Loucy (cell line): ENCODE data around the gene SC5D.

Experiments
- H2AFZ ChIP-seq: fragments of 200-600 bp; sonication (generic); 2 replicates; pipeline ENCODE4 v1.6.0; 2016; ENCODE audit warnings: antibody characterized with exemption, mild to moderate bottlenecking, low read length, moderate library complexity
- H3F3A ChIP-seq: fragments of 200-600 bp; 2 replicates; pipeline ENCODE4 v1.6.0; 2016; ENCODE audit warnings: antibody characterized with exemption, low read depth, mild to moderate bottlenecking
- H3K27me3 ChIP-seq: fragments of 200-600 bp; sonication (generic); 2 replicates; pipeline ENCODE4 v1.6.1; 2014; ENCODE audit warnings: low read length, mild to moderate bottlenecking; ENCODE audit not compliant: insufficient read depth, poor library complexity, severe bottlenecking
- H3K36me3 ChIP-seq: fragments of 200-600 bp; sonication (generic); 2 replicates; pipeline ENCODE4 v1.6.1; 2016; ENCODE audit warnings: low read length; ENCODE audit not compliant: insufficient read depth
- H3K4me1 ChIP-seq: fragments of 200-600 bp; sonication (generic); 2 replicates; pipeline ENCODE4 v1.5.1; 2014; ENCODE audit warnings: low read length, mild to moderate bottlenecking; ENCODE audit not compliant: insufficient read depth, poor library complexity, severe bottlenecking
- H3K4me2 ChIP-seq: fragments of 200-600 bp; sonication (generic); 2 replicates; pipeline ENCODE4 v1.6.0; 2014; ENCODE audit warnings: antibody characterized with exemption, low read length, low read depth, mild to moderate bottlenecking; ENCODE audit not compliant: poor library complexity, severe bottlenecking
- H3K4me3 ChIP-seq: fragments of 200-600 bp; sonication (generic); 2 replicates; pipeline ENCODE4 v1.5.1; 2014; ENCODE audit warnings: low read length, mild to moderate bottlenecking, mixed read lengths; ENCODE audit not compliant: poor library complexity, severe bottlenecking
- H3K79me2 ChIP-seq: fragments of 200-600 bp; sonication (generic); 2 replicates; pipeline ENCODE4 v1.6.1; 2014; ENCODE audit warnings: low read length; ENCODE audit not compliant: insufficient read depth
- H3K9ac ChIP-seq: fragments of 200-600 bp; sonication (generic); 2 replicates; pipeline ENCODE4 v1.6.0; 2014; ENCODE audit warnings: mild to moderate bottlenecking, low read depth, low read length, moderate library complexity; ENCODE audit not compliant: poor library complexity, severe bottlenecking
- H3K9me2 ChIP-seq: fragments of 200-600 bp; sonication (generic); replicated peaks from 2 replicates; pipeline ENCODE4 v1.6.1; 2016; ENCODE audit warnings: low read depth, low read length, mixed read lengths
- H3K9me3 ChIP-seq: fragments of 200-600 bp; sonication (generic); 2 replicates; pipeline ENCODE4 v1.6.1; 2014; ENCODE audit warnings: mild to moderate bottlenecking, antibody characterized with exemption, low read length, low read depth; ENCODE audit not compliant: insufficient read depth
- H4K20me1 ChIP-seq: fragments of 200-600 bp; sonication (generic); 2 replicates; pipeline ENCODE4 v1.6.0; 2014; ENCODE audit warnings: antibody characterized with exemption, low read length, mild to moderate bottlenecking; ENCODE audit not compliant: insufficient read depth, poor library complexity, severe bottlenecking
- CTCF ChIP-seq: fragments of 200-600 bp; sonication (generic); conservative IDR thresholded peaks from 2 replicates; pipeline ENCODE4 v1.5.1; 2014; ENCODE audit warnings: mild to moderate bottlenecking, antibody characterized with exemption, low read length
- EZH2phosphoT487 ChIP-seq: fragments of 200-600 bp; IDR thresholded peaks from 2 replicates; pipeline ENCODE4 v1.6.1; 2018; ENCODE audit warnings: antibody characterized with exemption, mild to moderate bottlenecking, moderate library complexity, borderline replicate concordance

The SC5D gene

GRCh38 chr11:121255473-121256125 lies 37.0 kb upstream of the SC5D start:
- Histone ChIP-seq H3K79me2 (no peaks in the 10 kb centered on the region), H3K4me3 (no peak overlapping the region), H3F3A (no peaks in the 10 kb centered on the region), H3K36me3 (no peaks in the 10 kb centered on the region), H3K4me1 (no peaks in the 10 kb centered on the region), H3K9me2 (no peaks in the 10 kb centered on the region), H3K9me3 (0 out of 2 replicates have a peak, but pooled peaks cover 3% of the 10 kb centered on the region), H2AFZ (no peak overlapping the region), H4K20me1 (no peaks in the 10 kb centered on the region), H3K27me3 (no peaks in the 10 kb centered on the region), H3K4me2 (no peak overlapping the region), H3K9ac (no peak overlapping the region)
- TF ChIP-seq EZH2phosphoT487 (no peak), CTCF (no peak)

GRCh38 chr11:121257289-121257688 lies 35.3 kb upstream of the SC5D start:
- TF ChIP-seq CTCF (no peak), EZH2phosphoT487 (no peak)
- H3K9me3 ChIP-seq = 0 out of 2 replicates have a peak, but pooled peaks cover 3% of the 10 kb centered on the region

GRCh38 chr11:121257976-121258375 lies 34.6 kb upstream of the SC5D start:
- Histone ChIP-seq H4K20me1 (no peaks in the 10 kb centered on the region), H3K4me3 (no peak overlapping the region), H3K9me3 (0 out of 2 replicates have a peak, but pooled peaks cover 3% of the 10 kb centered on the region), H3K9ac (no peak overlapping the region), H2AFZ (no peak overlapping the region), H3K79me2 (no peaks in the 10 kb centered on the region), H3K4me1 (no peaks in the 10 kb centered on the region), H3K36me3 (no peaks in the 10 kb centered on the region), H3K27me3 (no peaks in the 10 kb centered on the region), H3K9me2 (no peaks in the 10 kb centered on the region), H3K4me2 (no peak overlapping the region), H3F3A (no peaks in the 10 kb centered on the region)
- no peak for TF ChIP-seq EZH2phosphoT487
- TF ChIP-seq CTCF = no peak

More at GRCh38 chr11:121257289-121257688, 35.3 kb upstream of the SC5D start:
- H4K20me1 ChIP-seq = no peaks in the 10 kb centered on the region
- H3K4me2 ChIP-seq = no peak overlapping the region
- H3K4me3 ChIP-seq = no peak overlapping the region
- no peaks in the 10 kb centered on the region for H3K27me3 ChIP-seq
- no peaks in the 10 kb centered on the region for H3K9me2 ChIP-seq
- H3F3A ChIP-seq = no peaks in the 10 kb centered on the region
- no peaks in the 10 kb centered on the region for H3K36me3 ChIP-seq
- H3K9ac ChIP-seq = no peak overlapping the region
- H3K79me2 ChIP-seq = no peaks in the 10 kb centered on the region
- H3K4me1 ChIP-seq = no peaks in the 10 kb centered on the region
- no peak overlapping the region for H2AFZ ChIP-seq
